ENCODE results near the gene A1CF.

DNA sequence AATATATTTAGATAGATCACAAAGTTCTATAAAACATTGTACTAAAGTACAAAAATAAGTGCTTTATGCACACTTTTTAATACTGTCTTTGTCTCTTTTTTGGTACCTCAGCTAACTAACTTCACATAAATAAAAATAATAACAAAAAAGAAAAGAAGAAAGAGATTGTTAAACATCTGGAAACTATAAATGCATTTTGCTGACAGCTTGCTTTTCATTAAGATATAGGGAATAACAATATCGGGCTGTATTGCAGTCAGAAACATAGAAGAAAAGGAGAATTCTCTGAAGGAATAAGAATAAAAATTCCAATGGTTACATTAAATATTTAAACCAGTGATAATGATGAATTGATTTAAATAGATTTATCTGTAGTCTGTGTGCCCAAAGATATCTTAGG lies 85.8 kb downstream of the A1CF start:
- TF ChIP-seq, protein P1, sequence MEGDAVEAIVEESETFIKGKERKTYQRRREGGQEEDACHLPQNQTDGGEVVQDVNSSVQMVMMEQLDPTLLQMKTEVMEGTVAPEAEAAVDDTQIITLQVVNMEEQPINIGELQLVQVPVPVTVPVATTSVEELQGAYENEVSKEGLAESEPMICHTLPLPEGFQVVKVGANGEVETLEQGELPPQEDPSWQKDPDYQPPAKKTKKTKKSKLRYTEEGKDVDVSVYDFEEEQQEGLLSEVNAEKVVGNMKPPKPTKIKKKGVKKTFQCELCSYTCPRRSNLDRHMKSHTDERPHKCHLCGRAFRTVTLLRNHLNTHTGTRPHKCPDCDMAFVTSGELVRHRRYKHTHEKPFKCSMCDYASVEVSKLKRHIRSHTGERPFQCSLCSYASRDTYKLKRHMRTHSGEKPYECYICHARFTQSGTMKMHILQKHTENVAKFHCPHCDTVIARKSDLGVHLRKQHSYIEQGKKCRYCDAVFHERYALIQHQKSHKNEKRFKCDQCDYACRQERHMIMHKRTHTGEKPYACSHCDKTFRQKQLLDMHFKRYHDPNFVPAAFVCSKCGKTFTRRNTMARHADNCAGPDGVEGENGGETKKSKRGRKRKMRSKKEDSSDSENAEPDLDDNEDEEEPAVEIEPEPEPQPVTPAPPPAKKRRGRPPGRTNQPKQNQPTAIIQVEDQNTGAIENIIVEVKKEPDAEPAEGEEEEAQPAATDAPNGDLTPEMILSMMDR (optimal IDR thresholded peaks at IDR 0.05 in 1 of 3, IDR thresholded peaks at IDR 0.05 in 1 of 3, conservative IDR thresholded peaks at IDR 0.05 in 1 of 3; ENCODE audit: extremely low read depth in 1 of 3, insufficient read depth in 2 of 3, low read length in 3 of 3), result no peak
- no peak for TF ChIP-seq EZH2 (IDR thresholded peaks at IDR 0.05; ENCODE audit: low read length)
